Left renal cortex interstitium (tissue), 4 donors: ENCODE measurements around the gene ZAR1. TPM values are rescaled to one million over a fixed set of nuclear protein-coding genes. Genes with fewer than 3 reads are reported as not detected.

Experiments
- polyA plus RNA-seq, 4 donors: library from polyadenylated mRNA; unstranded; fragments of 120-200 nt; gene quantifications; one replicate each; pipeline ENCODE4 v1.2.1, GENCODE V29; 2013; ENCODE audit not compliant: insufficient read length in 4 of 4

ZAR1 gene
- polyA plus RNA-seq, 4 donors = not detected

Other genes starting within 250 kb of the ZAR1 start
- gene TEC, start 220.4 kb upstream of the ZAR1 start, polyA plus RNA-seq = 1 to 10 TPM; 2.4 to 4.2 (median 3.8) TPM
- 10 to 100 TPM; 53.3 to 65.4 (median 64.8) TPM for gene SLAIN2, start 148.7 kb upstream of the ZAR1 start, polyA plus RNA-seq
- gene SLC10A4, start 6.9 kb upstream of the ZAR1 start, polyA plus RNA-seq = under 1 TPM; 0.13 to 0.30 (median 0.21) TPM